Esophagus squamous epithelium (tissue), 5 donors: ENCODE data around the gene METTL14. TPM values are rescaled to one million over a fixed set of nuclear protein-coding genes. Genes with fewer than 3 reads are reported as not detected.

Experiments used
- DNase-seq: peaks from one replicate; lab custom pipeline; 2025; lab: John Stamatoyannopoulos, UW
- H3K27ac ChIP-seq, 4 donors: fragments of 200-600 bp; sonication (generic); one replicate each; pipeline ENCODE4 v1.5.1; 2016 to 2019; ENCODE audit warnings: mild to moderate bottlenecking in 1 of 4
- H3K27me3 ChIP-seq, 4 donors: fragments of 200-600 bp; sonication (generic); 1 replicate in 3 of 4; 2 replicates in 1 of 4; pipeline versions ENCODE4 v1.5.1 to v1.6.0; 2017 to 2021; ENCODE audit warnings: antibody characterized with exemption in 1 of 4
- H3K36me3 ChIP-seq, 3 donors: fragments of 200-600 bp; sonication (generic); one replicate each; pipeline ENCODE4 v1.5.1; 2016 to 2019
- H3K4me1 ChIP-seq, 3 donors: fragments of 200-600 bp; sonication (generic); one replicate each; pipeline ENCODE4 v1.5.1; 2017 to 2019
- H3K4me3 ChIP-seq, 4 donors: fragments of 200-600 bp; sonication (generic); 1 replicate in 3 of 4; 2 replicates in 1 of 4; pipeline ENCODE4 v1.5.1; 2016 to 2019; ENCODE audit warnings: mild to moderate bottlenecking in 2 of 4, moderate library complexity in 1 of 4
- H3K9me3 ChIP-seq, 3 donors: fragments of 200-600 bp; sonication (generic); one replicate each; pipeline ENCODE4 v1.5.1; 2016 to 2019
- CTCF ChIP-seq, 6 experiments: fragments of 450-650 bp in 4 of 6; fragments of 200-600 bp in 2 of 6; sonication (generic) in 2 of 6; IDR thresholded peaks; one replicate each; pipeline ENCODE4 v1.5.1; 2016 to 2019; ENCODE audit warnings: antibody characterized with exemption in 6 of 6, mild to moderate bottlenecking in 4 of 6, moderate library complexity in 4 of 6
- POLR2A ChIP-seq, 4 donors: fragments of 450-650 bp; IDR thresholded peaks; one replicate each; pipeline ENCODE4 v1.6.1; 2017; ENCODE audit warnings: antibody characterized with exemption in 4 of 4, mild to moderate bottlenecking in 4 of 4, moderate library complexity in 3 of 4
- WGBS, 2 donors: methylation state at CpG; one replicate each; pipeline ENCODE4 v1.1.5; 2018; 5-methylcytosine and 5-hydroxymethylcytosine counted together
- intact Hi-C: fragments of 100-400 bp; cut with DNase I; formaldehyde crosslinking; loops from one replicate; pipeline ENCODE4 v1.15.0; 2022
- total RNA-seq, 4 donors: library from RNA; depleted of rRNA; stranded (reverse); fragments of >200 nt; gene quantifications; one replicate each; pipeline ENCODE4 v1.1.0, GENCODE V29; 2016
- donor health status: DM: yes; HTN: yes; CAD: no.

The METTL14 gene
- total RNA-seq, 4 donors from 2014 or later, result 30.9 to 42.0 (median 32.0) TPM

GRCh38 chr4:118680808-118681207, 4.4 kb upstream of the METTL14 start:
- Histone ChIP-seq H3K4me3 (no peak overlapping the region), H3K36me3 (no peaks in the 10 kb centered on the region), H3K27ac (no peak overlapping the region), H3K4me1 (peaks cover 0 to under 1% (median 0%) of the 10 kb centered on the region in 3 donors), H3K27me3 (no peaks in the 10 kb centered on the region), H3K9me3 (no peaks in the 10 kb centered on the region)
- TF ChIP-seq CTCF (IDR thresholded peaks at IDR 0.05), result no peak
- no peak for TF ChIP-seq POLR2A (IDR thresholded peaks at IDR 0.05)
- no peak for DNase-seq
- intact Hi-C loops, result no loop called here
- 69 to 85% methylated on average over 1 of the region's 1 CpG for WGBS, 2 donors

- TF ChIP-seq CTCF (IDR thresholded peaks at IDR 0.05), result peak in 4 of 6 experiments; percentile 3 to 39 (median 26)
- no peak for TF ChIP-seq POLR2A (IDR thresholded peaks at IDR 0.05)
- DNase-seq, result no peak
- Histone ChIP-seq H3K9me3 (no peaks in the 10 kb centered on the region), H3K4me1 (peaks cover 9 to 22% (median 18%) of the 10 kb centered on the region in 3 donors), H3K4me3 (no peak overlapping the region), H3K36me3 (peaks cover 0 to 2% (median 0%) of the 10 kb centered on the region in 3 donors), H3K27ac (no peak overlapping the region), H3K27me3 (no peaks in the 10 kb centered on the region)
- 30 to 46% methylated on average over 1 of the region's 1 CpG for WGBS, 2 donors
- intact Hi-C loops, result no loop called here
Measured at GRCh38 chr4:118682928-118683327, 2.3 kb upstream of the METTL14 start.

- intact Hi-C loops, result no loop called here
Measured at GRCh38 chr4:118683513-118683912, 1.7 kb upstream of the METTL14 start.

GRCh38 chr4:118703118-118703517, 17.9 kb downstream of the METTL14 start:
- DNase-seq, result no peak
- Histone ChIP-seq H3K4me1 (no peaks in the 10 kb centered on the region), H3K4me3 (no peak overlapping the region), H3K27ac (no peak overlapping the region), H3K36me3 (peaks cover 0 to 100% (median 21%) of the 10 kb centered on the region in 3 donors), H3K9me3 (no peaks in the 10 kb centered on the region), H3K27me3 (no peaks in the 10 kb centered on the region)
- TF ChIP-seq CTCF (IDR thresholded peaks at IDR 0.05), result no peak
- no peak for TF ChIP-seq POLR2A (IDR thresholded peaks at IDR 0.05)
- 39 to 55% methylated on average over 2 of the region's 2 CpGs for WGBS, 2 donors
- intact Hi-C loops, result no loop called here

More at GRCh38 chr4:118683513-118683912, 1.7 kb upstream of the METTL14 start:
- peaks cover 9 to 28% (median 19%) of the 10 kb centered on the region in 3 donors for H3K4me1 ChIP-seq
- WGBS, 2 donors, result 3 to 18% methylated on average over 2 of the region's 2 CpGs
- H3K27ac ChIP-seq, result no peak overlapping the region
- no peak for DNase-seq
- no peak overlapping the region for H3K4me3 ChIP-seq
- H3K27me3 ChIP-seq, result no peaks in the 10 kb centered on the region
- no peaks in the 10 kb centered on the region for H3K9me3 ChIP-seq
- no peak for TF ChIP-seq CTCF (IDR thresholded peaks at IDR 0.05)
- no peak for TF ChIP-seq POLR2A (IDR thresholded peaks at IDR 0.05)
- H3K36me3 ChIP-seq, result peaks cover 0 to 8% (median 0%) of the 10 kb centered on the region in 3 donors

GRCh38 chr4:118711052-118711451, 25.9 kb downstream of the METTL14 start:
- Histone ChIP-seq H3K36me3 (peaks cover 0 to 88% (median 16%) of the 10 kb centered on the region in 3 donors), H3K9me3 (no peaks in the 10 kb centered on the region), H3K4me3 (no peak overlapping the region), H3K4me1 (no peaks in the 10 kb centered on the region), H3K27me3 (no peaks in the 10 kb centered on the region), H3K27ac (no peak overlapping the region)
- intact Hi-C loops, result no loop called here
- TF ChIP-seq POLR2A (IDR thresholded peaks at IDR 0.05), result no peak
- TF ChIP-seq CTCF (IDR thresholded peaks at IDR 0.05), result no peak
- no peak for DNase-seq
- WGBS, 2 donors, result 85 to 90% methylated on average over 2 of the region's 2 CpGs
